SKM-1 treated with dmso at 0.1 percent for 144 hours (cell line): ENCODE results near the gene PGC.
A peak's percentile ranks its signal among the peaks of the same experiment; 100 is the strongest.

Experiments used
- DNase-seq: peaks from one replicate; lab custom pipeline; 2025; ENCODE audit not compliant: unreplicated experiment; lab: John Stamatoyannopoulos, UW

The PGC gene

GRCh38 chr6:41750374-41750773, 3.2 kb upstream of the PGC start:
- no peak for DNase-seq

GRCh38 chr6:41748542-41748941, 1.3 kb upstream of the PGC start:
- no peak for DNase-seq

GRCh38 chr6:41748102-41748477, 893 bp upstream of the PGC start:
- DNase-seq = no peak

- no peak for DNase-seq
Measured at GRCh38 chr6:41746107-41746506, 1.1 kb downstream of the PGC start.

- no peak for DNase-seq
Measured at GRCh38 chr6:41744236-41744787, 2.9 kb downstream of the PGC start.

- no peak for DNase-seq
Measured at GRCh38 chr6:41743406-41744235, 3.6 kb downstream of the PGC start.

- no peak for DNase-seq
Measured at GRCh38 chr6:41741625-41742490, 5.3 kb downstream of the PGC start.

GRCh38 chr6:41740366-41741162, 6.6 kb downstream of the PGC start:
- DNase-seq = no peak

- DNase-seq = no peak
Measured at GRCh38 chr6:41739041-41739440, 8.2 kb downstream of the PGC start.

- no peak for DNase-seq
Measured at GRCh38 chr6:41737591-41738130, 9.5 kb downstream of the PGC start.

- no peak for DNase-seq
Measured at GRCh38 chr6:41736800-41737555, 10.2 kb downstream of the PGC start.

GRCh38 chr6:41736186-41736733, 10.9 kb downstream of the PGC start:
- no peak for DNase-seq

- peak; percentile 90 for DNase-seq
Measured at GRCh38 chr6:41735427-41736185, 11.6 kb downstream of the PGC start, which contains the start of gene TFEB. Gene TFEB, minus strand, starts transcription at chr6:41735608. Its CDS starts 44,395 bp downstream, at chr6:41691213.

GRCh38 chr6:41734666-41735426, 12.4 kb downstream of the PGC start:
- peak; percentile 65 for DNase-seq

- DNase-seq = peak; percentile 62
Measured at GRCh38 chr6:41733707-41734665, 13.2 kb downstream of the PGC start.

- no peak for DNase-seq
Measured at GRCh38 chr6:41733360-41733706, 13.9 kb downstream of the PGC start.
